DOHH2 (cell line): ENCODE data around the gene PP2D1.

Source experiments
- CTCF ChIP-seq: fragments of 200-600 bp; sonication (generic); IDR thresholded peaks from one replicate; pipeline ENCODE4 v1.5.1; 2014; ENCODE audit warnings: antibody characterized with exemption, mild to moderate bottlenecking, low read depth, low read length; ENCODE audit not compliant: poor library complexity, severe bottlenecking
- EZH2phosphoT487 ChIP-seq: fragments of 200-600 bp; sonication (generic); IDR thresholded peaks from 2 replicates; pipeline ENCODE4 v1.6.1; 2017; ENCODE audit warnings: borderline replicate concordance, mild to moderate bottlenecking, antibody characterized with exemption, low read length, moderate library complexity, mixed read lengths

- TF ChIP-seq CTCF (no peak), EZH2phosphoT487 (no peak)
Observed at GRCh38 chr3:19967208-19967607, 44.9 kb downstream of the PP2D1 start.
